HL-60 (cell line): Measurements from ENCODE around the gene LILRA6.
"Not testable (repeated sequence)": the region's sequence is repeated elsewhere in the genome, so short reads cannot be mapped to it uniquely, and the experiment has no call there.

Source experiments
- CTCF ChIP-seq: IDR thresholded peaks from one replicate; pipeline ENCODE4 v1.5.1; 2011; ENCODE audit warnings: low read length, control low read depth, inconsistent platforms; ENCODE audit not compliant: insufficient read depth
- GABPA ChIP-seq: IDR thresholded peaks from 2 replicates; pipeline ENCODE4 v1.6.1; 2012; ENCODE audit warnings: low read depth
- POLR2AphosphoS5 ChIP-seq: IDR thresholded peaks from 2 replicates; pipeline ENCODE4 v1.6.1; 2012; ENCODE audit warnings: low read depth
- REST ChIP-seq: IDR thresholded peaks from 2 replicates; pipeline ENCODE4 v1.6.1; 2012; ENCODE audit warnings: low read depth; ENCODE audit not compliant: insufficient replicate concordance
- SPI1 ChIP-seq: IDR thresholded peaks from 2 replicates; pipeline ENCODE4 v1.6.1; 2012; ENCODE audit warnings: low read depth, mild to moderate bottlenecking, borderline replicate concordance

- not testable (repeated sequence) for TF ChIP-seq CTCF, POLR2AphosphoS5, REST, GABPA, SPI1
Observed at GRCh38 chr19:54280025-54280424, 37.4 kb upstream of the LILRA6 start.
